Measurements from ENCODE around the gene YBX1. TPM values are rescaled to one million over a fixed set of nuclear protein-coding genes. Genes with fewer than 3 reads are reported as not detected.
"Not testable (repeated sequence)": the region's sequence is repeated elsewhere in the genome, so short reads cannot be mapped to it uniquely, and the experiment has no call there.

YBX1 gene
- total and polyA plus RNA-seq, 9 donors, result 671 to 1,154 (median 1,053) TPM

- H3K27ac ChIP-seq (ENCODE audit: low read length); H3K27me3 ChIP-seq (ENCODE audit: control insufficient read depth, insufficient read depth, low read length); DNase-seq; H3K4me3 ChIP-seq (ENCODE audit: low read length); H3K4me1 ChIP-seq (ENCODE audit: control insufficient read depth, insufficient read depth, low read length): not testable (repeated sequence)
- WGBS (ENCODE audit: insufficient coverage), result no CpG with 5 or more reads among the region's 3 CpGs
- peaks cover 14% of the 10 kb centered on the region for H3K36me3 ChIP-seq (ENCODE audit: control insufficient read depth, insufficient read depth, low read length)
- H3K9me3 ChIP-seq (replicated peaks; ENCODE audit: control insufficient read depth, low read depth, low read length), result peaks cover 17% of the 10 kb centered on the region
Measured at GRCh38 chr1:42712808-42713207, 30.6 kb downstream of the YBX1 start.

GRCh38 chr1:42713293-42713692 lies 31.1 kb downstream of the YBX1 start:
- no peaks in the 10 kb centered on the region for H3K27me3 ChIP-seq (ENCODE audit: control insufficient read depth, insufficient read depth, low read length)
- peaks cover 17% of the 10 kb centered on the region for H3K9me3 ChIP-seq (replicated peaks; ENCODE audit: control insufficient read depth, low read depth, low read length)
- H3K4me1 ChIP-seq (ENCODE audit: control insufficient read depth, insufficient read depth, low read length), result no peaks in the 10 kb centered on the region
- H3K4me3 ChIP-seq (ENCODE audit: low read length), result no peak overlapping the region
- no peak overlapping the region for H3K27ac ChIP-seq (ENCODE audit: low read length)
- DNase-seq, result no peak
- H3K36me3 ChIP-seq (ENCODE audit: control insufficient read depth, insufficient read depth, low read length), result peaks cover 17% of the 10 kb centered on the region

GRCh38 chr1:42714441-42714840 lies 32.2 kb downstream of the YBX1 start:
- H3K4me3 ChIP-seq (ENCODE audit: low read length); H3K27ac ChIP-seq (ENCODE audit: low read length); DNase-seq; H3K4me1 ChIP-seq (ENCODE audit: control insufficient read depth, insufficient read depth, low read length); H3K27me3 ChIP-seq (ENCODE audit: control insufficient read depth, insufficient read depth, low read length): not testable (repeated sequence)
- Histone ChIP-seq H3K36me3 (ENCODE audit: control insufficient read depth, insufficient read depth, low read length) (peaks cover 19% of the 10 kb centered on the region), H3K9me3 (replicated peaks; ENCODE audit: control insufficient read depth, low read depth, low read length) (peaks cover 17% of the 10 kb centered on the region)

GRCh38 chr1:42720868-42721267 lies 38.6 kb downstream of the YBX1 start:
- H3K36me3 ChIP-seq (ENCODE audit: control insufficient read depth, insufficient read depth, low read length), result peaks cover 10% of the 10 kb centered on the region
- no peak overlapping the region for H3K4me3 ChIP-seq (ENCODE audit: low read length)
- no peaks in the 10 kb centered on the region for H3K4me1 ChIP-seq (ENCODE audit: control insufficient read depth, insufficient read depth, low read length)
- no peaks in the 10 kb centered on the region for H3K27me3 ChIP-seq (ENCODE audit: control insufficient read depth, insufficient read depth, low read length)
- no peak overlapping the region for H3K27ac ChIP-seq (ENCODE audit: low read length)
- peaks cover 2% of the 10 kb centered on the region for H3K9me3 ChIP-seq (replicated peaks; ENCODE audit: control insufficient read depth, low read depth, low read length)
- no peak for DNase-seq
- WGBS (ENCODE audit: insufficient coverage), result no CpG with 5 or more reads among the region's 1 CpG

GRCh38 chr1:42721926-42722325 lies 39.7 kb downstream of the YBX1 start:
- Histone ChIP-seq H3K27me3 (ENCODE audit: control insufficient read depth, insufficient read depth, low read length) (no peaks in the 10 kb centered on the region), H3K9me3 (replicated peaks; ENCODE audit: control insufficient read depth, low read depth, low read length) (peaks cover 2% of the 10 kb centered on the region), H3K4me3 (ENCODE audit: low read length) (no peak overlapping the region), H3K36me3 (ENCODE audit: control insufficient read depth, insufficient read depth, low read length) (peaks cover 10% of the 10 kb centered on the region), H3K4me1 (ENCODE audit: control insufficient read depth, insufficient read depth, low read length) (no peaks in the 10 kb centered on the region), H3K27ac (ENCODE audit: low read length) (no peak overlapping the region)
- DNase-seq, result no peak
- WGBS (ENCODE audit: insufficient coverage), result no CpG with 5 or more reads among the region's 3 CpGs

GRCh38 chr1:42722403-42722802 lies 40.2 kb downstream of the YBX1 start:
- H3K36me3 ChIP-seq (ENCODE audit: control insufficient read depth, insufficient read depth, low read length); H3K27me3 ChIP-seq (ENCODE audit: control insufficient read depth, insufficient read depth, low read length); H3K9me3 ChIP-seq (replicated peaks; ENCODE audit: control insufficient read depth, low read depth, low read length); H3K4me3 ChIP-seq (ENCODE audit: low read length); H3K4me1 ChIP-seq (ENCODE audit: control insufficient read depth, insufficient read depth, low read length); DNase-seq; H3K27ac ChIP-seq (ENCODE audit: low read length): not testable (repeated sequence)
- WGBS (ENCODE audit: insufficient coverage), result 100% methylated on average over 1 of the region's 2 CpGs

GRCh38 chr1:42723511-42723910 lies 41.3 kb downstream of the YBX1 start:
- peaks cover 2% of the 10 kb centered on the region for H3K9me3 ChIP-seq (replicated peaks; ENCODE audit: control insufficient read depth, low read depth, low read length)
- H3K36me3 ChIP-seq (ENCODE audit: control insufficient read depth, insufficient read depth, low read length), result peaks cover 2% of the 10 kb centered on the region
- H3K27ac ChIP-seq (ENCODE audit: low read length), result no peak overlapping the region
- no peaks in the 10 kb centered on the region for H3K27me3 ChIP-seq (ENCODE audit: control insufficient read depth, insufficient read depth, low read length)
- no peaks in the 10 kb centered on the region for H3K4me1 ChIP-seq (ENCODE audit: control insufficient read depth, insufficient read depth, low read length)
- no peak overlapping the region for H3K4me3 ChIP-seq (ENCODE audit: low read length)
- 93% methylated on average over 3 of the region's 6 CpGs for WGBS (ENCODE audit: insufficient coverage)
- no peak for DNase-seq

GRCh38 chr1:42725820-42726219 lies 43.6 kb downstream of the YBX1 start:
- not testable (repeated sequence) for H3K27ac ChIP-seq (ENCODE audit: low read length); DNase-seq; H3K27me3 ChIP-seq (ENCODE audit: control insufficient read depth, insufficient read depth, low read length); H3K4me3 ChIP-seq (ENCODE audit: low read length); H3K9me3 ChIP-seq (replicated peaks; ENCODE audit: control insufficient read depth, low read depth, low read length); H3K4me1 ChIP-seq (ENCODE audit: control insufficient read depth, insufficient read depth, low read length); H3K36me3 ChIP-seq (ENCODE audit: control insufficient read depth, insufficient read depth, low read length)
- no CpG with 5 or more reads among the region's 4 CpGs for WGBS (ENCODE audit: insufficient coverage)

- Histone ChIP-seq H3K9me3 (replicated peaks; ENCODE audit: control insufficient read depth, low read depth, low read length) (no peaks in the 10 kb centered on the region), H3K27ac (ENCODE audit: low read length) (no peak overlapping the region), H3K4me3 (ENCODE audit: low read length) (no peak overlapping the region), H3K4me1 (ENCODE audit: control insufficient read depth, insufficient read depth, low read length) (no peaks in the 10 kb centered on the region), H3K27me3 (ENCODE audit: control insufficient read depth, insufficient read depth, low read length) (no peaks in the 10 kb centered on the region), H3K36me3 (ENCODE audit: control insufficient read depth, insufficient read depth, low read length) (no peaks in the 10 kb centered on the region)
- no CpG with 5 or more reads among the region's 3 CpGs for WGBS (ENCODE audit: insufficient coverage)
- no peak for DNase-seq
Measured at GRCh38 chr1:42730002-42730401, 47.8 kb downstream of the YBX1 start.

GRCh38 chr1:42730988-42731387 lies 48.8 kb downstream of the YBX1 start:
- no peaks in the 10 kb centered on the region for H3K36me3 ChIP-seq (ENCODE audit: control insufficient read depth, insufficient read depth, low read length)
- no CpG with 5 or more reads among the region's 4 CpGs for WGBS (ENCODE audit: insufficient coverage)
- H3K27ac ChIP-seq (ENCODE audit: low read length), result no peak overlapping the region
- H3K27me3 ChIP-seq (ENCODE audit: control insufficient read depth, insufficient read depth, low read length), result no peaks in the 10 kb centered on the region
- no peak overlapping the region for H3K4me3 ChIP-seq (ENCODE audit: low read length)
- no peak for DNase-seq
- H3K9me3 ChIP-seq (replicated peaks; ENCODE audit: control insufficient read depth, low read depth, low read length), result no peaks in the 10 kb centered on the region
- H3K4me1 ChIP-seq (ENCODE audit: control insufficient read depth, insufficient read depth, low read length), result no peaks in the 10 kb centered on the region

GRCh38 chr1:42731585-42731984 lies 49.4 kb downstream of the YBX1 start:
- Histone ChIP-seq H3K27me3 (ENCODE audit: control insufficient read depth, insufficient read depth, low read length) (no peaks in the 10 kb centered on the region), H3K9me3 (replicated peaks; ENCODE audit: control insufficient read depth, low read depth, low read length) (no peaks in the 10 kb centered on the region), H3K36me3 (ENCODE audit: control insufficient read depth, insufficient read depth, low read length) (no peaks in the 10 kb centered on the region), H3K4me3 (ENCODE audit: low read length) (no peak overlapping the region), H3K4me1 (ENCODE audit: control insufficient read depth, insufficient read depth, low read length) (no peaks in the 10 kb centered on the region), H3K27ac (ENCODE audit: low read length) (no peak overlapping the region)
- no peak for DNase-seq
- 40% methylated on average over 1 of the region's 3 CpGs for WGBS (ENCODE audit: insufficient coverage)
